Left renal cortex interstitium (tissue), 4 donors: Measurements from ENCODE around the gene PEX19. TPM values are rescaled to one million over a fixed set of nuclear protein-coding genes. Genes with fewer than 3 reads are reported as not detected.
"Not testable (repeated sequence)": the region's sequence is repeated elsewhere in the genome, so short reads cannot be mapped to it uniquely, and the experiment has no call there.

Experiments used
- DNase-seq, 4 donors: peaks; one replicate each; pipeline ENCODE4 v3.0.0-alpha.2; 2013; ENCODE audit warnings: low read depth in 4 of 4, low spot score in 2 of 4, missing footprints in 1 of 4
- polyA plus RNA-seq, 4 donors: library from polyadenylated mRNA; unstranded; fragments of 120-200 nt; gene quantifications; one replicate each; pipeline ENCODE4 v1.2.1, GENCODE V29; 2013; ENCODE audit not compliant: insufficient read length in 4 of 4

The PEX19 gene
- 10 to 100 TPM; 72.1 to 91.4 (median 78.8) TPM for polyA plus RNA-seq

DNA sequence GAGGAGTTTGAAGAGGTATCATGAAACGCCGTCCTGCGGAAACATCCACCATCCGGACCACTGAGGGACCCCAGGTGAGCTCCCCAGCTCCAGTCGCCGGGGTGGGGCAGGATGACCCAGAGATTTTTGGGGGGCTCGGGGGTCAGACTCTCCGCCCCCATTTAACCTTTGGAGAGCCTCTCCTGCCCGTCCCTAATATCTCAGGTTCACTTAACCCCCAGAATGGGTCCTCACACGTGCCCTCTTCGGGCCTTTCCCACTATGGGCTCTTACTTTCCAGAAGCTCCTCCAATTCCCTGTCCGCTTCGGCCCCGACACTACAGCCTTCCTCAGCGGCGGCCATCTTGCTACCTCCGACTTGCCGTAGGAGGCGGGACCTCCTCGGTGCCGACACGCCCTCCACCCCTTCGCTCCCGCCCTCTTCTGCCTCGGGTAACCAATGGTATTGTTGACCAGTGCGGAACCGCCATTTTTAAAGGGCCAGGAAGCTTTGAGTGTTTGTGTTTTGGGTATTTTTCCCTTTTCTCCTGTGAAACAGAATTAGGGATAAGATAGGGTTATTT, at the start of gene PEX19:
PEX19 (minus strand) TSS at position 352 of the 563 bp plus-strand sequence; CDS start at position 343, 9 bp downstream.
- DNase-seq, result peak; percentile 63 to 89 (median 82)

DNA sequence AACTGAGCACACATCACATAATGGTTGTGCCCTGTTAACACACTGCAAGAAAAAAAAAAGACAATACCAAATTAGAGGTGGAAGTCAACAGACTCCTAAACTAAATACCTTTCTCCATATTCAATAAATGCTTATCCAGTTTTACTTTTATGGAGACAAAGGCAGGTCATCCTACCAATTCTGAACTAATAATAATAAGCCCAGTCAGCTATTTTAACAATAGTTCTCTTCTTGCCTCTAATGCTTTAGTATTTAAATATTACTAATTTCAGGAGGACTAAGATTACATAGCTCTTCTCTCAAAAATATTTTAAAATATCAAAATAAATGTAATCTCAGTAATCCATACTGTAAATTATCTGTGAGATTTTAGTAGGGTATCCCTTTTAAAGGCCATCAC, 47.6 kb upstream of the PEX19 start:
- DNase-seq, result no peak

DNA sequence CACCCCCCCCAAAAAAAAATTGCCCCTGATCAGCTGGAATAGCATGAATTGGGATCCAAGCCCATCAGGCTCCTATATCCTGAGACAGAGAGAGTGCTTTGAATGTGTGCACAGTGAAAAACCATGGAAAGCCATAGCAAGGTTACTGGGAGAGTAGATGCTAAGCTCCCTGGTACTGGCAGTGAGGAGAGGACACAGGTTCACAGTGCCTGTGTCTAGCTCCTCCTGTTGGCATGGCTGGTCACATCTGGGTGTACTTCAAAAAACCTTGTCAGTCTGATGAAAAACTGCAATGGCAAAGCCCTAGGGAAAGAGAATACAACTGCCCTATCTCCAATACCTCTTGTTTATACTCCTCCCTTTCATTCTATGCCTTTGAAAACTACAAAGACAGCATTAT, 45.2 kb upstream of the PEX19 start:
- no peak for DNase-seq

- no peak for DNase-seq
These were observed 43.3 kb upstream of the PEX19 start for GRCh38 chr1:160328184-160328583.

DNA sequence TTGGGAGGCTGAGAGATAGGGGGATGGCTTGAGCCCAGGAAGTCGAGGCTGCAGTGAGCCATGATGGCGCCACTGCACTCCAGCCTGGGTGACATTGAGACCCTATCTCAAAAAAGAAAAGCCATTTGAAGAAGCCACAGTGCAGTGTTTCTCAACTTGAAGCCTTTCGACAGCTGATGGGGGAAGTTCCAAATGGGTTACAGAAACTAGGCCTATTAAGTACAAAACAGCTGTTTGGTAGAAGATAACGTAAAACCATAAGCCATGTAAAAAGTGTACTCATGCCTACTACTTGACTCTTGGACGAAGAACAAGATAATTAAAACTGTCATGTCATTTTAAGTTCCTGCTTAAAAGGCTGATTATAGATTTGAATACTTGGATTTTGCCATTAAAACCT, 41.5 kb upstream of the PEX19 start:
- no peak for DNase-seq

DNA sequence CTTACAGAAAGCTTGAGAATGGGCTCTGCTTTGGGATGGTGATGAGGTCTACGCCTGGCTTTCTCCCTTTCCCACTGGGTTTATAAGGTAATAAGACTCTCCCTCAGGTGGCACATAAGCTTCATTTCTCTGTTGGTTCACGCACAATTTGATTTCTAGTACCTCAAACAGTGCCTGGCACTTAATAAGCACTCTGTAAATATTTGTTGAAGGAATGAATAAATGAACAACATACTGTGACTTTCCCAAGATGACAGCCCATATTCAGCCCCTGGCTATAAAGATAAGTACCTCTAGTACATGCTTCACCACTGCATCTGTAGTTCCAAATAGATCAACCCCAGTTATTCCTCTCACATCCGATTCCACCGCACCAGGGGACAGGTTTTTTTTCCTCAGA, 40.3 kb upstream of the PEX19 start:
- no peak for DNase-seq

DNA sequence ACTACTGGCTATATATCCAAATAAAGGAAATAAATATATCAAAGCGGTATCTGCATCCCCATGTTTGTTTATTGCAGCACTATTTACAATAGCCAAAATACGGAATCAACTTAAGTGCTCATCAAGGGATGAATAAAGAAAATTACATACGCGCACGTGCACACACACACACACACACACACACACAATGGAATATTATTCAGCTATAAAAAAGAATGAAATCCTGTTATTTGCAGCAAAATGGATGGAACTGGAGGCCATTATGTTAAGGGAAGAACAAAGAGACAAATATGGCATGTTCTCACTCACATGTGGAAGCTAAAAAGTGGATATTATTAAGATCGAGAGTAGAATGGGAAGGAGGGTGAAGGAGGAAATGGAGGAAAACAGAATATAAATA, 37.9 kb upstream of the PEX19 start:
- DNase-seq, result no peak

- DNase-seq, result no peak
These were observed 30.4 kb upstream of the PEX19 start for GRCh38 chr1:160315359-160315758.

GRCh38 chr1:160309571-160309970, 24.6 kb upstream of the PEX19 start:
- DNase-seq, result no peak

- no peak for DNase-seq
These were observed 24.2 kb upstream of the PEX19 start for GRCh38 chr1:160309185-160309557.

- DNase-seq, result no peak
These were observed 23.7 kb upstream of the PEX19 start for GRCh38 chr1:160308451-160309184.

DNA sequence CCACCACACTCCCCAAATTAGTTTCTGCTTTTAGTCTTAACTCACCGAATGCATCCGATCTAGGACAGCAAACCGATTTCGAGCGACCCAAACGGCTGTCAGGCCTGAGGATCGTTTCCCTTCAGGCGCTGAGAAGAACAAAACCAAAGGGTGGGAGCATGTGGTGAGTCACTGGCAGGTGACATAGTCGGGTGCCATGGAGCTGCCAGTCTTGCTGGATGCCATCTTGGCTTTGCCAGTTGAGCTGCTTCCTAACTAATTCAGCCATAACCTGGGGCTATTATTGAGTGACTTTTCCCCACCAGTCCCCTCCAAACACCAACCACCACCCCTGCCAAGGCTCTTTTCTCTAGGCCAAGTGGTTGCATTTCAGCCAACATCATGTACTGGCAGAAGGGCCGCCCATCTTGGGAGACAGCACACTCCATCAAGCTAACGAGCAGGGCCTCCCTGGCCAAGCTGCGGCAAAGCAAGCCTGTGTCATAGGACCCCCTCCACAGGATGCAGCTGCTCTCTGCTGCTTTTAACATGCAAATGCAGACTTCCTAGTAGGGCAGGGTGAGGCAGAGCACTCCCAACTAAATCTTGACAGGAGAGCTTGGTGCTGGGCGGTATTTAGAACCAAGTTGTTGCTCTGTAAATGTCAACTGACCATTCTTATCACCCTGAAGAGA, 22.3 kb upstream of the PEX19 start:
- no peak for DNase-seq

GRCh38 chr1:160300173-160300572, 15.2 kb upstream of the PEX19 start:
- no peak for DNase-seq

DNA sequence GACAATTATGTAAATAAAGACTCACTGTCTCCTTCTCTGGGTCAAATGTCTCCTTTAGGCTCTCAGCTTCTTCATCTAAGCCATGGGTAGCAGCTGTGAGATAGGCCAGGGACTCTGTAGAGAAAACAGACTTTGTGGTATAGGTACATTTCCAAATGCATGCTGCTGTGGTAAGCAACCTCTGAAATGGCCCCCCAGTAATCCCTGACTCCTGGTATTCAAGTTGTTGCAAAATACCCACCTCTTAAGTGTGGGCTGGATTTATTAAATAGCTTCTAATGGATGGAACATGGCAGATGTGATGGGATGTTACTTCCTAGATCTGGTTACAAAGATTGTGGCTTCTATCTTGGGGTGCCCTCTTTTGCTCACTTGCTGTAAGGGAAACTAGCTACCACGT, 11.1 kb upstream of the PEX19 start:
- DNase-seq, result no peak

DNA sequence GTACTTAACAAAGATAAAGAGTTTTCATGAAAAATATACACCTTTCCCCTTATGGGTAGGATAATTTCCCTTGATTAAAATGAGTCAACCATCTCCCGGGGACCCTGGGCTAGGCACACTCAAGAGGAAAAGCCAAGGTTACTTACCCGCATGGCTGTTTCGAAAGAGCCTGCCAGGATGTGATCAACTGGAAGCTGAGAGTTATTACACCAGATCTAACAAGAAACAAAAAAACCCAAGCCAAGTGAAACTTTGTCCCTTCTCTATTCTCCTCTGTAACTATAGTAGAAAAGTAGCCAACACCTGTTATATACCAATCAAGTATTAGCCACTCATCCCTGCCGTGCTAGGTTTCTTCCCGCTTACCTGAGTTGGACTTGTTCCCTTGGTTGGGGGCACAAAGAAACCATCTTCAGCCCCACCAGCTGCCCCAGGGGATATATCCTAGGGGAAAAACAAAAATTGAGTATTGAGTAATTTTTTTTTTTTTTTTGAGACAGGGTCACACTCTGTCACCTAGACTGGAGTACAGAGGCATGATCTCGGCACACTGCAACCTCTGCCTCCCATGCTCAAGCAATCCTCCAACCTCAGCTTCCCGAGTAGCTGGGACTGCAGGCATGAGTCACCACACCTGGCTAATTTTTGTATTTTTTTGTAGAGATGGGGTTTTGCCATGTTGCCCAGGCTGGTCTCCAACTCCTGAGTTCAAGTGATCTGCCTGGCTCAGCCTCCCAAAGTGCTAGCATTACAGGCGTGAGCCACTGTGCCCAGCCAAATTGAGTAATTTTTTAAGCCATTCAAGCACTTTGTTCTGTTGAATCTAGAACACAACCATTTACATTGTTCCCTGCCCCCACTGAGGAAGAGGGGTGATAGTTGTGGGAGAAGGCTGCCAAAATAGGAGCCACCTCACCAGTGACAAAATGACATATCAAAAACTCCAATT, 8.4 kb upstream of the PEX19 start:
- DNase-seq, result no peak

DNA sequence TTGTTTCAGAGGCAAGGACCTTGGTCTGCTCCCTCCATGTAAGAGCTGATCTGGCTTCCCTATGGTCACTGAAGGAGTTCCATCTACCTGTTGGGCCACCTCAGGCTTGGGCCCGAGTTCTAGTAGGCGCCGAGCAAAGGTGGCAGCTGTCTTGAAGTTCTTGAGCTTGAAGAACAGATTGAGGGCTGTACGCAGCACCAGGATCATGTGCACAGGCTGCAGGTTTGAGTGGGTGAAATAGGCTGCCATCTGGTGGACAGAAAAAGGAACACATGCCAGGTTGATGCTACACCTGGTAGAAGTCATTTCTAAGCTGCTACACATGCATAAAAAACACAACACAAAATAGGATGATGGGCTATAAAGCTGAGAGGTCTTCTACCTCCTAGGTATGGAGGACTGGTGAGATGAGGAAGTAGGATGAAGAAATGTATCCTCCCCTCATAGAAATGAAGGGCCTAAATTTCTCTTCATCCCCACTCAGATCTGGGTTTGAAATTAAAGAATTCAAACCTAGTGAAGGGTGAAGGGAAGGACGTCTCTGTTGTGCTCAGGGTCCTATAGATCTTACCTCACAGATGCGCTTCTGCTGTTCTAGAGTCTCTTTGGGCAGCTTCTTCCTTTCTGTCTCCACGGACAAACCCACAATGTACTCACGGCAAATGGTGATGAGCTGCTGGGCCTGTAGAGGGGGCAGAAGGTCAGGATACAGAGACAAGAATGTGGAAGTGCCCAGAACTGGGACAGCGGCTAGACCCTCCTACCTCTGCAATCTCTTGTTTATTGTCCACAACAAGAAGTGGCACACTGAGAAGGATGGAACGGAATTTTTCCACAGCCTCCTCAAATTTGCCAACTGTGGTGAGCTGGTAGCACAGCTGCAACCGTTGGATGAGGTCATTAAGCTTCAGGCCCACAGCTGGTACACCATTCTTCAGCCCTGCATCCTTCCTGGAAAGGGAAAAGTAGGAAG, 6.6 kb upstream of the PEX19 start:
- DNase-seq, result peak; percentile 39 to 61 (median 50)

DNA sequence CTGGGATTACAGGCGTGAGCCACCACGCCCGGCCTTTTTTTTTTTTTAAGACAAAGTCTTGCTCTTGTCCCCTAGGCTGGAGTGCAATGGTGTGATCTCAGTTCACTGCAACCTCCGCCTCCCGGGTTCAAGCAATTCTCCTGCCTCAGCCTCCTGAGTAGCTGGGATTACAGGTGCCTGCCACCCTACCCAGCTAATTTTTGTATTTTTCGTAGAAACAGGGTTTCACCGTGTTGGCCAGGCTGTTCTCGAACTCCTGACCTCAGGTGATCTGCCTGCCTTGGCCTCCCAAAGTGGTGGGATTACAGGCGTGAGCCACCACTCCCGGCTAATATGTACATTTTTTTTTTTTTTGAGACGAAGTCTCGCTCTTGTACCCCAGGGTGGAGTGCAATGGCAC, 2.8 kb upstream of the PEX19 start:
- not testable (repeated sequence) for DNase-seq

DNA sequence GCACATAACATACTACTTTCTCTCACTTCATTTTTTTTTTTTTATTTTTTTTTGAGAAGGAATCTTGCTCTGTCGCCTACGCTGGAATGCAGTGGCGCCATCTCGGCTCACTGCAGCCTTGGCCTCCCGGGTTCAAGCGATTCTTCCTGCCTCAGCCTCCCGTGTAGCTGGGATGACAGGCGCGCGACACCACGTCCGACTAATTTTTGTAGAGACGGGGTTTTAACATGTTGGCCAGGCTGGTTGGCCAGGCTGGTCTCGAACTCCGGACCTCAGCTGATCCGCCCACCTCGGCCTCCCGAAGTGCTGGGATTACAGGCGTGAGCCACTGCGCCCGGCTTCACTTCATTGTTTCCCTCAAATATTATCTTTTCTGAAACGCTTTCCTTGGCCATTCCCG, 573 bp upstream of the PEX19 start:
- DNase-seq, result no peak

DNA sequence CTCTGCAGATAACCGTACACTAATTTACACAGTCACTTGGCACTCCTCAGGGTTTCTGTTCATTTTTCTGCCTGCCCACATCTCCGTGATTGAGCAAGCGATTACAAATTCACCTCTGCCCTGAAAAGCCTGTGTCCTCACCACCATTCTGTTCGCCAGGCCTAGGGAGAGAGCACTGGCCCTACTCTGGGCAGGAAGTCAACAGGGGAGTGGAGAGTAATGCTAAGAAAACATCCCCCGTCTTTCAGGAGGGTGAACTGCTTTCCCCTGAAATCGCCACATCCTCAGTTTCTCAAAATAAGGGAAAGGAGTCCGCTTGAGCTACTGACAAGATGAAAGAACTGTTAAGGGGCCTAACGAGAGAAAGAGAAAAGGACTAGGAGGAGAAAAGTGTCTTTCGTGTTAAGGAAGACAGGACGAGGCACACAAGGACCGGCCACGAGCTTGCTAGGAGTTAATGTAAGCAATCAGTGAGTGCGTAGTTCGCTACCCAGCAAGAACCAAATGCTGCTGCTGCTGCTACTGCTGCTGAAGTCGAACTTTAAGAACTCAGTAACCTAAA, 632 bp downstream of the PEX19 start:
- DNase-seq, result peak in 3 of 4 donors; percentile 9 to 37 (median 32)
